Measurements from ENCODE around the gene TECPR2. TPM values are rescaled to one million over a fixed set of nuclear protein-coding genes. Genes with fewer than 3 reads are reported as not detected.

TECPR2 gene
- total and polyA plus RNA-seq, 10 of the 15 experiments (the other 5 are each of a cell fraction or from before 2014, with no cell fraction given): 0.15 to 10.0 (median 3.0) TPM

DNA sequence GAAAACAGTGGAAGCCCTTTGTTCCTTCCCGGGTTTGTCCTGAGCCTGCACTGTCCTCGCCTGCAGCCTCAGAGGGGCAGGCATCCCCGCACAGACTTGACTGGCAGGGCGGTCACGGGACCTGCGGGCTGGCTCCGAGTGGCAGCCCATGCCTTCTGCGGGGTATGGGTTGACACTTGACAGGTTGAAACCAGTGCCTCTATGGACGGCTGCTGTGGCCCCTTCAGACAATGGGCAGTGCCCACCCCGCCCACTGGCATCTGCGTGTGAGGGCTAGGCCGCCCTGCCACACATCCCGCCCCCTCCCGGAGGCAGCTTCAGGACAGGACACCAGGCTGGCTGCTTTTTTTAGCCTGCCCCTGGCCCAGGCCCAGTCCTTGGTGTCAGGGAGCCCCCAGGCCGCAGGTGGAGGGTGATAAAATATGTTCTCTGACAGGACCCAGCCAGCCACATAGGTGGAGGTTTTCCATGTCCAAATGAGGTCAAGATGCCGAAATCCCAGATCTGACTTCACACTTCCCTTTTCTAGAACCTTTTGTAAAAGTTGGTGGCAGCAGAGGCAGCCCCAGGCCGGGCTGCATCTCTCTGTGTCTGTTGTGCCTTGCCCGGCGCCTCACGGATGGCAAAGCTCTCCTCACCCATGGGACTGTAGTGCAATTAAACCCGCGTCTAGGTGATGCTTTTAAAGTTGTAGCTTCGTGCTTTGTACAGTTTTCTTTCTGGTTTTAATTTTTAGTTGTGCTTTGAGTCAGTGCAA, 136.8 kb downstream of the TECPR2 start:
- H3K4me1 ChIP-seq (ENCODE audit: control insufficient read depth, insufficient read depth, low read length): no peaks in the 10 kb centered on the region
- H3K4me2 ChIP-seq (ENCODE audit: control insufficient read depth, insufficient read depth): no peak overlapping the region
- in situ Hi-C loops (cut with MboI): no loop called here
- SMC1A ChIA-PET (ENCODE audit: uncharacterized antibody, unreplicated experiment): interaction anchor here (0.6 to 1.2 kb wide), 2 partner anchors 23 to 61 kb away, joined by 3 to 4 read pairs; no protein-coding TSS in a partner anchor
- no peaks in the 10 kb centered on the region for H3K27me3 ChIP-seq (replicated peaks in 1 of 2; ENCODE audit: control insufficient read depth in 2 of 2, insufficient read depth in 2 of 2, low read length in 1 of 2)
- RAD21 ChIA-PET (ENCODE audit: unreplicated experiment): no interaction called here
- POLR2A ChIA-PET: no interaction called here
- H3K79me2 ChIP-seq (ENCODE audit: control insufficient read depth, insufficient read depth, low read length): no peaks in the 10 kb centered on the region
- no peak for TF ChIP-seq E2F4 (IDR thresholded peaks at IDR 0.05; ENCODE audit: low read depth, low read length)
- no peak for TF ChIP-seq SREBF1 (IDR thresholded peaks at IDR 0.05; ENCODE audit: low read length)
- no peak for TF ChIP-seq CHD1 (IDR thresholded peaks at IDR 0.05; ENCODE audit: low read depth, low read length)
- no peak for TF ChIP-seq EP300 (IDR thresholded peaks at IDR 0.05; ENCODE audit: borderline replicate concordance in 1 of 2, control insufficient read depth in 1 of 2, low read depth in 2 of 2, low read length in 2 of 2)
- TF ChIP-seq FOXM1 (IDR thresholded peaks at IDR 0.05; ENCODE audit: low read depth, low read length): no peak
- TF ChIP-seq, protein P1, sequence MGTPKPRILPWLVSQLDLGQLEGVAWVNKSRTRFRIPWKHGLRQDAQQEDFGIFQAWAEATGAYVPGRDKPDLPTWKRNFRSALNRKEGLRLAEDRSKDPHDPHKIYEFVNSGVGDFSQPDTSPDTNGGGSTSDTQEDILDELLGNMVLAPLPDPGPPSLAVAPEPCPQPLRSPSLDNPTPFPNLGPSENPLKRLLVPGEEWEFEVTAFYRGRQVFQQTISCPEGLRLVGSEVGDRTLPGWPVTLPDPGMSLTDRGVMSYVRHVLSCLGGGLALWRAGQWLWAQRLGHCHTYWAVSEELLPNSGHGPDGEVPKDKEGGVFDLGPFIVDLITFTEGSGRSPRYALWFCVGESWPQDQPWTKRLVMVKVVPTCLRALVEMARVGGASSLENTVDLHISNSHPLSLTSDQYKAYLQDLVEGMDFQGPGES (IDR thresholded peaks at IDR 0.05): no peak
- TF ChIP-seq EZH2 (IDR thresholded peaks at IDR 0.05; ENCODE audit: borderline replicate concordance, control insufficient read depth, low read depth, low read length): no peak
- no peak for TF ChIP-seq SMC3 (IDR thresholded peaks at IDR 0.05; ENCODE audit: borderline replicate concordance, low read length)
- H2AFZ ChIP-seq (ENCODE audit: control insufficient read depth, low read depth, low read length): no peak overlapping the region
- WGBS (ENCODE audit: insufficient coverage, insufficient replicate concordance, low lambda C conversion rate, missing lambda C conversion rate): 85% methylated on average over 22 of the region's 23 CpGs
- intact Hi-C loops (cut with micrococcal nuclease; ENCODE audit: unreplicated experiment): no loop called here
- no peaks in the 10 kb centered on the region for H4K20me1 ChIP-seq (ENCODE audit: control insufficient read depth, insufficient read depth)
- no peak for FAIRE-seq
- H3K9ac ChIP-seq (ENCODE audit: control insufficient read depth, insufficient read depth, low read length): no peak overlapping the region
- ATAC-seq: peak; percentile 11; the same call in 2 of the 3 replicates
- H3K4me3 ChIP-seq: no peak overlapping the region
- DNase-seq (ENCODE audit: low read depth, low spot score): no peak
- no peak overlapping the region for H3K27ac ChIP-seq (ENCODE audit: control insufficient read depth, insufficient read depth)
- H3K36me3 ChIP-seq (ENCODE audit: control insufficient read depth in 2 of 2, insufficient read depth in 2 of 2, low read length in 1 of 2): no peaks in the 10 kb centered on the region
- no TSS peak for BruUV-seq (replicated peaks)
- no peaks in the 10 kb centered on the region for H3K9me3 ChIP-seq (replicated peaks; ENCODE audit: control insufficient read depth, insufficient read depth, low read length)
- CTCF ChIA-PET: interaction anchor here (0.9 to 1.0 kb wide), 2 partner anchors 18 to 61 kb away, joined by 3 read pairs; no protein-coding TSS in a partner anchor

Measured in GM12878 (cell line).